ENCODE measurements around the gene BACE1. TPM values are rescaled to one million over a fixed set of nuclear protein-coding genes. Genes with fewer than 3 reads are reported as not detected.

BACE1 gene
- total and polyA plus RNA-seq, 2 of the 13 experiments (the other 11 are each of a cell fraction or from before 2014, with no cell fraction given), result 7.5 to 17.9 TPM

DNA sequence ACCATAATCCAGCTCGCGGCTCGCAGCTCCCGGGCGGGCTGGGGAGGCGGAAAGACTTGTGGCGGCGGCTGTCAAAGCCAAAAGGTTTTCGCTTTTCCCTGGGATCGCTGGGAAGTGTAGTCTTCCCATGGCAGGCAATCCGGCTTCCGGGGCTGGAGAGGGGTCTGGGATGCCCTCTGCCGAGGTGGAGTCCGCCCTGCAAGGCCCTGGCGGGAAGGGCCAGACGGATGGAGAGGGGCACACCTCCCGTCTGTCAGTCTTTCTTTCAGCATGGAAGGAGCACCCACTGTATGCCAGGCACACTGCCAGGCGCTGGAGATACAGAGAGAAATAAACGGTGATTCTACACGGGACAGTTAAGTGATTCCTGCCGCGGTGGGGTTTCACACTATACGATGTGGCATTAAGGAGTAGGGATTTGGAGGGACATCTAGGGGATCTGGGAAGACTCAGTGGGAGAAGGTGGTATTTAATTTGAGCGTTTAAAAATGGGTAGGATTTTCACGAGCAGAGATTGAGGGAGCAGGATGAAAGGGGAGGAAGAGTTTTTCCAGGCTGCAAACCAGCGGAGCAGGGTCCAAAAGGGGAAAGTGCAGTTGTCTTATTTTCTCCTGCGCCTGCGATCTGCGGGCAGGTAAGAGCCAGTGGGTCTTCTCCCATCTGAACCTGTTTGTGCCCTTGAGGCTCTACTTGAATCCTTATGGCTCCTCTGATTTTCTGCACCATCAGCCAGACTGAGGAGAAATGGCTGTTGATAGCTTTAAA, at the start of gene BACE1 (continued):
- TF ChIP-seq, protein P1, sequence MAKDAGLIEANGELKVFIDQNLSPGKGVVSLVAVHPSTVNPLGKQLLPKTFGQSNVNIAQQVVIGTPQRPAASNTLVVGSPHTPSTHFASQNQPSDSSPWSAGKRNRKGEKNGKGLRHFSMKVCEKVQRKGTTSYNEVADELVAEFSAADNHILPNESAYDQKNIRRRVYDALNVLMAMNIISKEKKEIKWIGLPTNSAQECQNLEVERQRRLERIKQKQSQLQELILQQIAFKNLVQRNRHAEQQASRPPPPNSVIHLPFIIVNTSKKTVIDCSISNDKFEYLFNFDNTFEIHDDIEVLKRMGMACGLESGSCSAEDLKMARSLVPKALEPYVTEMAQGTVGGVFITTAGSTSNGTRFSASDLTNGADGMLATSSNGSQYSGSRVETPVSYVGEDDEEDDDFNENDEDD (CRISPR knock-in tag; IDR thresholded peaks at IDR 0.05; ENCODE audit: borderline replicate concordance), result peak; percentile 75; the same call in 1 of the 2 replicates
- TF ChIP-seq RBFOX2 (IDR thresholded peaks at IDR 0.05; ENCODE audit: low read depth, low read length) (0 out of 2 replicates have a peak, but pooled peaks have one; percentile 33), ZNF274 (CRISPR knock-in tag; IDR thresholded peaks at IDR 0.05) (0 out of 2 replicates have a peak, but pooled peaks have one; percentile 51), ZBTB7B (CRISPR knock-in tag; IDR thresholded peaks at IDR 0.05) (peak; percentile 65; the same call in 1 of the 2 replicates), HDAC1 (CRISPR knock-in tag; IDR thresholded peaks at IDR 0.05) (peak; percentile 79), THAP11 (CRISPR knock-in tag; IDR thresholded peaks at IDR 0.05) (peak; percentile 98), ZNF296 (CRISPR knock-in tag; conservative IDR thresholded peaks at IDR 0.05) (no peak), KLF6 (CRISPR knock-in tag; IDR thresholded peaks at IDR 0.05) (peak; percentile 81; the same call in 1 of the 2 replicates), ZNF616 (CRISPR knock-in tag; IDR thresholded peaks at IDR 0.05; ENCODE audit: low read depth) (peak; percentile 26; the same call in 1 of the 2 replicates), MEIS2 (CRISPR knock-in tag; IDR thresholded peaks at IDR 0.05) (peak; percentile 65; the same call in 1 of the 2 replicates), ZMYM4 (CRISPR knock-in tag; IDR thresholded peaks at IDR 0.05) (peak; percentile 68), HOXD1 (CRISPR knock-in tag; IDR thresholded peaks at IDR 0.05) (no peak), ZFP90 (CRISPR knock-in tag; IDR thresholded peaks at IDR 0.05; ENCODE audit: borderline replicate concordance) (0 out of 2 replicates have a peak, but pooled peaks have one; percentile 21), SUZ12 (IDR thresholded peaks at IDR 0.05; ENCODE audit: low read depth, low read length) (peak; percentile 46)
- TF ChIP-seq, protein P2, sequence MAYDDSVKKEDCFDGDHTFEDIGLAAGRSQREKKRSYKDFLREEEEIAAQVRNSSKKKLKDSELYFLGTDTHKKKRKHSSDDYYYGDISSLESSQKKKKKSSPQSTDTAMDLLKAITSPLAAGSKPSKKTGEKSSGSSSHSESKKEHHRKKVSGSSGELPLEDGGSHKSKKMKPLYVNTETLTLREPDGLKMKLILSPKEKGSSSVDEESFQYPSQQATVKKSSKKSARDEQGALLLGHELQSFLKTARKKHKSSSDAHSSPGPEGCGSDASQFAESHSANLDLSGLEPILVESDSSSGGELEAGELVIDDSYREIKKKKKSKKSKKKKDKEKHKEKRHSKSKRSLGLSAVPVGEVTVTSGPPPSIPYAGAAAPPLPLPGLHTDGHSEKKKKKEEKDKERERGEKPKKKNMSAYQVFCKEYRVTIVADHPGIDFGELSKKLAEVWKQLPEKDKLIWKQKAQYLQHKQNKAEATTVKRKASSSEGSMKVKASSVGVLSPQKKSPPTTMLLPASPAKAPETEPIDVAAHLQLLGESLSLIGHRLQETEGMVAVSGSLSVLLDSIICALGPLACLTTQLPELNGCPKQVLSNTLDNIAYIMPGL (CRISPR knock-in tag; IDR thresholded peaks at IDR 0.05; ENCODE audit: borderline replicate concordance in 1 of 2, low read depth in 1 of 2), result peak in 1 of 2 experiments; percentile 88; a peak in 2 of 4 replicates
- TF ChIP-seq, protein P3, sequence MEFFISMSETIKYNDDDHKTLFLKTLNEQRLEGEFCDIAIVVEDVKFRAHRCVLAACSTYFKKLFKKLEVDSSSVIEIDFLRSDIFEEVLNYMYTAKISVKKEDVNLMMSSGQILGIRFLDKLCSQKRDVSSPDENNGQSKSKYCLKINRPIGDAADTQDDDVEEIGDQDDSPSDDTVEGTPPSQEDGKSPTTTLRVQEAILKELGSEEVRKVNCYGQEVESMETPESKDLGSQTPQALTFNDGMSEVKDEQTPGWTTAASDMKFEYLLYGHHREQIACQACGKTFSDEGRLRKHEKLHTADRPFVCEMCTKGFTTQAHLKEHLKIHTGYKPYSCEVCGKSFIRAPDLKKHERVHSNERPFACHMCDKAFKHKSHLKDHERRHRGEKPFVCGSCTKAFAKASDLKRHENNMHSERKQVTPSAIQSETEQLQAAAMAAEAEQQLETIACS (CRISPR knock-in tag; IDR thresholded peaks at IDR 0.05), result no peak
- TF ChIP-seq, protein P4, sequence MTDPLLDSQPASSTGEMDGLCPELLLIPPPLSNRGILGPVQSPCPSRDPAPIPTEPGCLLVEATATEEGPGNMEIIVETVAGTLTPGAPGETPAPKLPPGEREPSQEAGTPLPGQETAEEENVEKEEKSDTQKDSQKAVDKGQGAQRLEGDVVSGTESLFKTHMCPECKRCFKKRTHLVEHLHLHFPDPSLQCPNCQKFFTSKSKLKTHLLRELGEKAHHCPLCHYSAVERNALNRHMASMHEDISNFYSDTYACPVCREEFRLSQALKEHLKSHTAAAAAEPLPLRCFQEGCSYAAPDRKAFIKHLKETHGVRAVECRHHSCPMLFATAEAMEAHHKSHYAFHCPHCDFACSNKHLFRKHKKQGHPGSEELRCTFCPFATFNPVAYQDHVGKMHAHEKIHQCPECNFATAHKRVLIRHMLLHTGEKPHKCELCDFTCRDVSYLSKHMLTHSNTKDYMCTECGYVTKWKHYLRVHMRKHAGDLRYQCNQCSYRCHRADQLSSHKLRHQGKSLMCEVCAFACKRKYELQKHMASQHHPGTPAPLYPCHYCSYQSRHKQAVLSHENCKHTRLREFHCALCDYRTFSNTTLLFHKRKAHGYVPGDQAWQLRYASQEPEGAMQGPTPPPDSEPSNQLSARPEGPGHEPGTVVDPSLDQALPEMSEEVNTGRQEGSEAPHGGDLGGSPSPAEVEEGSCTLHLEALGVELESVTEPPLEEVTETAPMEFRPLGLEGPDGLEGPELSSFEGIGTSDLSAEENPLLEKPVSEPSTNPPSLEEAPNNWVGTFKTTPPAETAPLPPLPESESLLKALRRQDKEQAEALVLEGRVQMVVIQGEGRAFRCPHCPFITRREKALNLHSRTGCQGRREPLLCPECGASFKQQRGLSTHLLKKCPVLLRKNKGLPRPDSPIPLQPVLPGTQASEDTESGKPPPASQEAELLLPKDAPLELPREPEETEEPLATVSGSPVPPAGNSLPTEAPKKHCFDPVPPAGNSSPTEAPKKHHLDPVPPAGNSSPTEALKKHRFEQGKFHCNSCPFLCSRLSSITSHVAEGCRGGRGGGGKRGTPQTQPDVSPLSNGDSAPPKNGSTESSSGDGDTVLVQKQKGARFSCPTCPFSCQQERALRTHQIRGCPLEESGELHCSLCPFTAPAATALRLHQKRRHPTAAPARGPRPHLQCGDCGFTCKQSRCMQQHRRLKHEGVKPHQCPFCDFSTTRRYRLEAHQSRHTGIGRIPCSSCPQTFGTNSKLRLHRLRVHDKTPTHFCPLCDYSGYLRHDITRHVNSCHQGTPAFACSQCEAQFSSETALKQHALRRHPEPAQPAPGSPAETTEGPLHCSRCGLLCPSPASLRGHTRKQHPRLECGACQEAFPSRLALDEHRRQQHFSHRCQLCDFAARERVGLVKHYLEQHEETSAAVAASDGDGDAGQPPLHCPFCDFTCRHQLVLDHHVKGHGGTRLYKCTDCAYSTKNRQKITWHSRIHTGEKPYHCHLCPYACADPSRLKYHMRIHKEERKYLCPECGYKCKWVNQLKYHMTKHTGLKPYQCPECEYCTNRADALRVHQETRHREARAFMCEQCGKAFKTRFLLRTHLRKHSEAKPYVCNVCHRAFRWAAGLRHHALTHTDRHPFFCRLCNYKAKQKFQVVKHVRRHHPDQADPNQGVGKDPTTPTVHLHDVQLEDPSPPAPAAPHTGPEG (CRISPR knock-in tag; IDR thresholded peaks at IDR 0.05), result peak; percentile 35; the same call in 1 of the 2 replicates
